PC-9 (cell line): Measurements from ENCODE around the gene WDR5. TPM values are rescaled to one million over a fixed set of nuclear protein-coding genes. Genes with fewer than 3 reads are reported as not detected.

Source experiments
- BruUV-seq: library from RNA; stranded (reverse); fragments of 400-500 nt; replicated peaks from 2 replicates; lab custom pipeline; 2021; lab: Mats Ljungman, UMichigan
- CTCF ChIA-PET: fragments of 300-600 bp; sonication (Branson Sonifier 250); formaldehyde crosslinking; loops from one replicate; lab custom pipeline; 2022; ENCODE audit warnings: antibody characterized with exemption; lab: Charles Lee
- POLR2A ChIA-PET: fragments of 300-600 bp; sonication (Branson Sonifier 250); formaldehyde crosslinking; loops from one replicate; lab custom pipeline; 2022; ENCODE audit warnings: antibody characterized with exemption; ENCODE audit not compliant: unreplicated experiment; lab: Charles Lee
- DNase-seq, 2 experiments: peaks; one replicate each; pipeline versions ENCODE4 v3.0.0 to v3.0.0-alpha.2; 2015 to 2022; ENCODE audit warnings: mixed read lengths in 1 of 2
- H2AFZ ChIP-seq: fragments of 200-600 bp; sonication (generic); 2 replicates; pipeline ENCODE4 v1.8.1; 2017; ENCODE audit warnings: antibody characterized with exemption
- H3F3A ChIP-seq: fragments of 200-600 bp; sonication (generic); 2 replicates; pipeline ENCODE4 v1.8.1; 2017; ENCODE audit warnings: antibody characterized with exemption, mild to moderate bottlenecking, low read depth; ENCODE audit not compliant: insufficient read depth
- H3K27ac ChIP-seq: fragments of 200-600 bp; sonication (generic); 2 replicates; pipeline ENCODE4 v1.6.1; 2016; ENCODE audit warnings: mixed run types
- H3K27me3 ChIP-seq: fragments of 200-600 bp; sonication (generic); 2 replicates; pipeline ENCODE4 v1.6.1; 2016; ENCODE audit warnings: low read depth, mixed run types; ENCODE audit not compliant: insufficient read depth
- H3K36me3 ChIP-seq: fragments of 200-600 bp; sonication (generic); 2 replicates; pipeline ENCODE4 v1.6.1; 2016; ENCODE audit warnings: low read depth, mixed run types
- H3K4me1 ChIP-seq: fragments of 200-600 bp; sonication (generic); replicated peaks from 2 replicates; pipeline ENCODE4 v1.6.1; 2016; ENCODE audit warnings: mixed run types; ENCODE audit not compliant: insufficient read depth
- H3K4me2 ChIP-seq: fragments of 200-600 bp; sonication (generic); 2 replicates; pipeline ENCODE4 v1.6.1; 2017; ENCODE audit warnings: mixed run types
- H3K4me3 ChIP-seq: fragments of 200-600 bp; sonication (generic); 2 replicates; pipeline ENCODE4 v1.6.1; 2016; ENCODE audit warnings: mixed run types
- H3K79me2 ChIP-seq: fragments of 200-600 bp; sonication (generic); 2 replicates; pipeline ENCODE4 v1.6.1; 2017; ENCODE audit warnings: low read depth, mixed run types
- H3K9me2 ChIP-seq: fragments of 200-600 bp; sonication (generic); 2 replicates; pipeline ENCODE4 v1.8.1; 2017; ENCODE audit warnings: mild to moderate bottlenecking; ENCODE audit not compliant: insufficient read depth
- H3K9me3 ChIP-seq: fragments of 200-600 bp; sonication (generic); 2 replicates; pipeline ENCODE4 v1.8.1; 2016; ENCODE audit warnings: low read depth; ENCODE audit not compliant: insufficient read depth
- H4K20me1 ChIP-seq: fragments of 200-600 bp; sonication (generic); 2 replicates; pipeline ENCODE4 v1.8.1; 2017; ENCODE audit not compliant: insufficient read depth
- CTCF ChIP-seq: fragments of 200-600 bp; sonication (generic); conservative IDR thresholded peaks from 2 replicates; pipeline ENCODE4 v1.6.1; 2017; ENCODE audit warnings: mixed run types, antibody characterized with exemption, mild to moderate bottlenecking, moderate library complexity
- EZH2 ChIP-seq: fragments of 200-600 bp; sonication (generic); IDR thresholded peaks from 2 replicates; pipeline ENCODE4 v1.8.0; 2017; ENCODE audit warnings: antibody characterized with exemption, low read depth
- intact Hi-C: fragments of 100-400 bp; cut with micrococcal nuclease; formaldehyde crosslinking; loops from one replicate; pipeline ENCODE4 v1.10.0; 2022; ENCODE audit not compliant: unreplicated experiment
- total RNA-seq: library from RNA; stranded (reverse); gene quantifications from 2 replicates; pipeline ENCODE4 v1.2.3, GENCODE V29; 2021

The WDR5 gene
- total RNA-seq, 1 experiment from 2014 or later, result 53.4 TPM

GRCh38 chr9:134145262-134145661, 9.4 kb downstream of the WDR5 start:
- Histone ChIP-seq H3K4me1 (no peaks in the 10 kb centered on the region), H3F3A (no peaks in the 10 kb centered on the region), H3K27ac (no peak overlapping the region), H3K27me3 (no peaks in the 10 kb centered on the region), H3K79me2 (no peaks in the 10 kb centered on the region), H3K4me2 (no peak overlapping the region), H3K4me3 (no peak overlapping the region), H3K36me3 (peaks cover 19% of the 10 kb centered on the region; the same call in 1 of the 2 replicates), H2AFZ (no peak overlapping the region), H4K20me1 (peaks cover 4% of the 10 kb centered on the region; the same call in 1 of the 2 replicates), H3K9me3 (no peaks in the 10 kb centered on the region), H3K9me2 (no peaks in the 10 kb centered on the region)
- no TSS peak for BruUV-seq
- DNase-seq, result no peak
- intact Hi-C loops, result no loop called here
- TF ChIP-seq EZH2, result no peak
- no peak for TF ChIP-seq CTCF
- ChIA-PET CTCF (no interaction called here), POLR2A (no interaction called here)

GRCh38 chr9:134146774-134147493, 11.1 kb downstream of the WDR5 start:
- Histone ChIP-seq H3K9me3 (no peaks in the 10 kb centered on the region), H3F3A (no peaks in the 10 kb centered on the region), H3K27me3 (no peaks in the 10 kb centered on the region), H3K4me2 (no peak overlapping the region), H3K9me2 (no peaks in the 10 kb centered on the region), H3K4me3 (no peak overlapping the region), H3K79me2 (no peaks in the 10 kb centered on the region), H3K36me3 (peaks cover 24% of the 10 kb centered on the region; the same call in 1 of the 2 replicates), H4K20me1 (no peaks in the 10 kb centered on the region), H3K4me1 (no peaks in the 10 kb centered on the region), H2AFZ (no peak overlapping the region), H3K27ac (no peak overlapping the region)
- DNase-seq, result no peak
- ChIA-PET CTCF (no interaction called here), POLR2A (no interaction called here)
- no TSS peak for BruUV-seq
- no peak for TF ChIP-seq CTCF
- TF ChIP-seq EZH2, result no peak
- intact Hi-C loops, result no loop called here

- Histone ChIP-seq H3K27ac (no peak overlapping the region), H3K36me3 (peaks cover 13% of the 10 kb centered on the region; the same call in 1 of the 2 replicates), H2AFZ (no peak overlapping the region), H4K20me1 (peaks cover 3% of the 10 kb centered on the region; the same call in 1 of the 2 replicates), H3K27me3 (no peaks in the 10 kb centered on the region), H3K4me2 (no peak overlapping the region), H3K4me3 (no peak overlapping the region), H3K9me3 (no peaks in the 10 kb centered on the region), H3K4me1 (no peaks in the 10 kb centered on the region), H3K79me2 (no peaks in the 10 kb centered on the region), H3F3A (no peaks in the 10 kb centered on the region), H3K9me2 (no peaks in the 10 kb centered on the region)
- no peak for DNase-seq
- ChIA-PET POLR2A (no interaction called here), CTCF (no interaction called here)
- no peak for TF ChIP-seq EZH2
- TF ChIP-seq CTCF, result no peak
- BruUV-seq, result no TSS peak
- intact Hi-C loops, result no loop called here
These were observed 13.5 kb downstream of the WDR5 start for GRCh38 chr9:134149380-134149779.
